ENCODE measurements around the gene ZNF346. TPM values are rescaled to one million over a fixed set of nuclear protein-coding genes. Genes with fewer than 3 reads are reported as not detected.
A peak's percentile ranks its signal among the peaks of the same experiment; 100 is the strongest.

ZNF346 gene
- total and polyA plus RNA-seq, 2 of the 13 experiments (the other 11 are each of a cell fraction or from before 2014, with no cell fraction given), result 8.6 to 19.4 TPM

DNA sequence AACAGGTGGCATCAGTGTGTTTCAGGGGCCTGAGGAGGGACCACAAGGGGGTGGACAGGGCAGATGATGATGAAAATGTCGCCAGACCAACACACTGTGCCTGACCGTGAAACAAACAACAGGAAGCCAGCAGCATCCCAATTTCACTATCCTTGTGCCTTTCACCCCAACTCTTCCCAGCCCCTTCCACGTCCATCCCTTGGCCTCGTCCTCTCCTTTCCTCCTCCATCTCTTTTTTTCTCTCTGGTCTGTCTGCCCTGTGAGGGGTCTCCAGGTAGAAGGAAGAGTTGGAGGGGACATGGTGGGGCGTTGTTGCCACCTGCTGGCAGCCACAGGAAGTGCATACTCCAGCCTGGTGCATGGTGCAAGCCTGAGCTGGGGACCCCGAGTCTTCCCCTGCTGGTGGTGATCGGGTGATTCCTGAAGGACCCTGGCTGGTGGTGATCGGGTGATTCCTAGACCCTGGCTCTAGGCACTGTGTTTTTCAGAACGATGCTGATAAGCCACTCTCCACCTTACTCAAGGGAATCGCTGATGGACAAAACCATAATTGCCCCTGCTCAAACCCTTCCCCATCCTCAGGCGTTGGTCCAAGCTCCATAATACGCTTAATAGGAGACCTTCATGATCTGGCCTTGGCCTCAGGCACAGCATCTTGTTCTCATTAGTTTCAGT, 89.4 kb downstream of the ZNF346 start (continued):
- peak; percentile 52; the same call in 1 of the 2 replicates for TF ChIP-seq KDM5B (CRISPR knock-in tag; IDR thresholded peaks at IDR 0.05; ENCODE audit: borderline replicate concordance)
- no peak for TF ChIP-seq GLI4 (CRISPR knock-in tag; IDR thresholded peaks at IDR 0.05; ENCODE audit: borderline replicate concordance)
- TF ChIP-seq ZBTB7B (CRISPR knock-in tag; IDR thresholded peaks at IDR 0.05), result peak; percentile 88; the same call in 1 of the 2 replicates
- no peak for TF ChIP-seq ZNF75D (CRISPR knock-in tag; IDR thresholded peaks at IDR 0.05; ENCODE audit: borderline replicate concordance)
- no peak for TF ChIP-seq ZNF605 (CRISPR knock-in tag; IDR thresholded peaks at IDR 0.05)
- TF ChIP-seq HOXD1 (CRISPR knock-in tag; IDR thresholded peaks at IDR 0.05), result 0 out of 2 replicates have a peak, but pooled peaks have one; percentile 31
- TF ChIP-seq CBX5 (CRISPR knock-in tag; IDR thresholded peaks at IDR 0.05; ENCODE audit: borderline replicate concordance), result no peak
- no peak for TF ChIP-seq ZFP36 (IDR thresholded peaks at IDR 0.05; ENCODE audit: borderline replicate concordance, low read depth, low read length, partially characterized antibody)
- TF ChIP-seq HOXA9 (CRISPR knock-in tag; IDR thresholded peaks at IDR 0.05; ENCODE audit: borderline replicate concordance), result no peak
- TF ChIP-seq NFE2 (CRISPR knock-in tag; IDR thresholded peaks at IDR 0.05), result no peak
- TF ChIP-seq, protein P1, sequence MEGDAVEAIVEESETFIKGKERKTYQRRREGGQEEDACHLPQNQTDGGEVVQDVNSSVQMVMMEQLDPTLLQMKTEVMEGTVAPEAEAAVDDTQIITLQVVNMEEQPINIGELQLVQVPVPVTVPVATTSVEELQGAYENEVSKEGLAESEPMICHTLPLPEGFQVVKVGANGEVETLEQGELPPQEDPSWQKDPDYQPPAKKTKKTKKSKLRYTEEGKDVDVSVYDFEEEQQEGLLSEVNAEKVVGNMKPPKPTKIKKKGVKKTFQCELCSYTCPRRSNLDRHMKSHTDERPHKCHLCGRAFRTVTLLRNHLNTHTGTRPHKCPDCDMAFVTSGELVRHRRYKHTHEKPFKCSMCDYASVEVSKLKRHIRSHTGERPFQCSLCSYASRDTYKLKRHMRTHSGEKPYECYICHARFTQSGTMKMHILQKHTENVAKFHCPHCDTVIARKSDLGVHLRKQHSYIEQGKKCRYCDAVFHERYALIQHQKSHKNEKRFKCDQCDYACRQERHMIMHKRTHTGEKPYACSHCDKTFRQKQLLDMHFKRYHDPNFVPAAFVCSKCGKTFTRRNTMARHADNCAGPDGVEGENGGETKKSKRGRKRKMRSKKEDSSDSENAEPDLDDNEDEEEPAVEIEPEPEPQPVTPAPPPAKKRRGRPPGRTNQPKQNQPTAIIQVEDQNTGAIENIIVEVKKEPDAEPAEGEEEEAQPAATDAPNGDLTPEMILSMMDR (CRISPR knock-in tag; IDR thresholded peaks at IDR 0.05), result peak; percentile 99
